Astrocyte (in vitro differentiated cells and primary cell): ENCODE measurements around the gene SLC4A1. TPM values are rescaled to one million over a fixed set of nuclear protein-coding genes. Genes with fewer than 3 reads are reported as not detected.

Source experiments
- DNase-seq: peaks from one replicate; pipeline ENCODE4 v3.0.0-alpha.2; 2010; ENCODE audit warnings: low read depth
- FAIRE-seq: peaks from 2 replicates; lab custom pipeline; 2011; peaks lifted over from hg19 to GRCh38; lab: Jason Lieb, UNC
- H2AFZ ChIP-seq: 2 replicates; pipeline ENCODE4 v1.6.0; 2012; ENCODE audit warnings: low read depth, low read length, inconsistent platforms
- H3K27ac ChIP-seq: 2 replicates; pipeline ENCODE4 v1.5.1; 2011; ENCODE audit warnings: low read depth, low read length, inconsistent platforms
- H3K27me3 ChIP-seq: 2 replicates; pipeline ENCODE4 v1.6.0; 2011; ENCODE audit warnings: low read length, inconsistent platforms; ENCODE audit not compliant: insufficient read depth
- H3K36me3 ChIP-seq: 2 replicates; pipeline ENCODE4 v1.5.1; 2011; ENCODE audit warnings: low read length, inconsistent platforms; ENCODE audit not compliant: insufficient read depth
- H3K4me1 ChIP-seq: 2 replicates; pipeline ENCODE4 v1.5.1; 2011; ENCODE audit warnings: low read length, inconsistent platforms; ENCODE audit not compliant: insufficient read depth
- H3K4me2 ChIP-seq: 2 replicates; pipeline ENCODE4 v1.6.0; 2012; ENCODE audit warnings: low read length, inconsistent platforms
- H3K4me3 ChIP-seq: 2 replicates; pipeline ENCODE4 v1.5.1; 2011; ENCODE audit warnings: low read depth, mild to moderate bottlenecking, low read length, inconsistent platforms; ENCODE audit not compliant: insufficient read depth
- H3K79me2 ChIP-seq: 2 replicates; pipeline ENCODE4 v1.6.0; 2012; ENCODE audit warnings: mild to moderate bottlenecking, low read length, inconsistent platforms; ENCODE audit not compliant: insufficient read depth
- H3K9ac ChIP-seq: 2 replicates; pipeline ENCODE4 v1.6.0; 2012; ENCODE audit warnings: mild to moderate bottlenecking, low read length, inconsistent platforms
- H3K9me3 ChIP-seq: 2 replicates; pipeline ENCODE4 v1.5.1; 2012; ENCODE audit warnings: low read depth, mild to moderate bottlenecking, low read length, inconsistent platforms; ENCODE audit not compliant: insufficient read depth
- H4K20me1 ChIP-seq: 2 replicates; pipeline ENCODE4 v1.6.0; 2012; ENCODE audit warnings: low read length, inconsistent platforms; ENCODE audit not compliant: insufficient read depth
- H3K27ac Mint-ChIP-seq: one replicate; pipeline ENCODE4 v1.8.0; 2021; ENCODE audit warnings: mild to moderate bottlenecking, mixed read lengths; ENCODE audit not compliant: unreplicated experiment
- H3K27me3 Mint-ChIP-seq: one replicate; pipeline ENCODE4 v1.8.0; 2021; ENCODE audit warnings: low read depth, mixed read lengths; ENCODE audit not compliant: unreplicated experiment
- H3K36me3 Mint-ChIP-seq: one replicate; pipeline ENCODE4 v1.8.0; 2021; ENCODE audit warnings: low read depth, mixed read lengths; ENCODE audit not compliant: unreplicated experiment
- H3K4me1 Mint-ChIP-seq: one replicate; pipeline ENCODE4 v1.8.0; 2021; ENCODE audit warnings: low read depth, mixed read lengths; ENCODE audit not compliant: unreplicated experiment
- H3K4me3 Mint-ChIP-seq: one replicate; pipeline ENCODE4 v1.8.0; 2021; ENCODE audit warnings: mild to moderate bottlenecking, moderate library complexity, mixed read lengths; ENCODE audit not compliant: unreplicated experiment
- H3K9me3 Mint-ChIP-seq: one replicate; pipeline ENCODE4 v1.8.0; 2021; ENCODE audit warnings: mild to moderate bottlenecking, mixed read lengths; ENCODE audit not compliant: unreplicated experiment
- EZH2 ChIP-seq: IDR thresholded peaks from 2 replicates; pipeline ENCODE4 v1.6.1; 2012; ENCODE audit warnings: mild to moderate bottlenecking, low read length, inconsistent platforms; ENCODE audit not compliant: insufficient read depth
- total RNA-seq: library from RNA; stranded (reverse); gene quantifications from 2 replicates; pipeline ENCODE4 v1.2.1, GENCODE V29; 2021
- TF ChIP-seq, protein P1 (sequence below): IDR thresholded peaks from 2 replicates; pipeline ENCODE4 v1.5.1; 2011; ENCODE audit warnings: low read depth, mild to moderate bottlenecking, inconsistent platforms, low read length, moderate library complexity; ENCODE audit not compliant: insufficient read depth

Gene SLC4A1
- total RNA-seq, 1 donor from 2014 or later: not detected

GRCh38 chr17:44209786-44210341 lies 58.1 kb downstream of the SLC4A1 start:
- Histone ChIP-seq H3K36me3 (peaks cover 24% of the 10 kb centered on the region), H3K4me1 (peaks cover 18% of the 10 kb centered on the region), H3K27me3 (no peaks in the 10 kb centered on the region), H3K79me2 (peaks cover 9% of the 10 kb centered on the region), H3K9me3 (no peaks in the 10 kb centered on the region), H3K27ac (no peak overlapping the region), H3K4me3 (no peak overlapping the region), H3K4me2 (peak overlapping the region; percentile 54), H2AFZ (no peak overlapping the region), H3K9ac (peak overlapping the region; percentile 34), H4K20me1 (peaks cover 56% of the 10 kb centered on the region)
- Mint-ChIP-seq H3K36me3 (peaks cover 26% of the 10 kb centered on the region), H3K27me3 (no peaks in the 10 kb centered on the region), H3K4me1 (peaks cover 2% of the 10 kb centered on the region), H3K27ac (no peak overlapping the region), H3K9me3 (no peaks in the 10 kb centered on the region), H3K4me3 (no peak overlapping the region)
- no peak for TF ChIP-seq EZH2
- TF ChIP-seq, protein P1, sequence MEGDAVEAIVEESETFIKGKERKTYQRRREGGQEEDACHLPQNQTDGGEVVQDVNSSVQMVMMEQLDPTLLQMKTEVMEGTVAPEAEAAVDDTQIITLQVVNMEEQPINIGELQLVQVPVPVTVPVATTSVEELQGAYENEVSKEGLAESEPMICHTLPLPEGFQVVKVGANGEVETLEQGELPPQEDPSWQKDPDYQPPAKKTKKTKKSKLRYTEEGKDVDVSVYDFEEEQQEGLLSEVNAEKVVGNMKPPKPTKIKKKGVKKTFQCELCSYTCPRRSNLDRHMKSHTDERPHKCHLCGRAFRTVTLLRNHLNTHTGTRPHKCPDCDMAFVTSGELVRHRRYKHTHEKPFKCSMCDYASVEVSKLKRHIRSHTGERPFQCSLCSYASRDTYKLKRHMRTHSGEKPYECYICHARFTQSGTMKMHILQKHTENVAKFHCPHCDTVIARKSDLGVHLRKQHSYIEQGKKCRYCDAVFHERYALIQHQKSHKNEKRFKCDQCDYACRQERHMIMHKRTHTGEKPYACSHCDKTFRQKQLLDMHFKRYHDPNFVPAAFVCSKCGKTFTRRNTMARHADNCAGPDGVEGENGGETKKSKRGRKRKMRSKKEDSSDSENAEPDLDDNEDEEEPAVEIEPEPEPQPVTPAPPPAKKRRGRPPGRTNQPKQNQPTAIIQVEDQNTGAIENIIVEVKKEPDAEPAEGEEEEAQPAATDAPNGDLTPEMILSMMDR: no peak
- FAIRE-seq: no peak
- no peak for DNase-seq

DNA sequence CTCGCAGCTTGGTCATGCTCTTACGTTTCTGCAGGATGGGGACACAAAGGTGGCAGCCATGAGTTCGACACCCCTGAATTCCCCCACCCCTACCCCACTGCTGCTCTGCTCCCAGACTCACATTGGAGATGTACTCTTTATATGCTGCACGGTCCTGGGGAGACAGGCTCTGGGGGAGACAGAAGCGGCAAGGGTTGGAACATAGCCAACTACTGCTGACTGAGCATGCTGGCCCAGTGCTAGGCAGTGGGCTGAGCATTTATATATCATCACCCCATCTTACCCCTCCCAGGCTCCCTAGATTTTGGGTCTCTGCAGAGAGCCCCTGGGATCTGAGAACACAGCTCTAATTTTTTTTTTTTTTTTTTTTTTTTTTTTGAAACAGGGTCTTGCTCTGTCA lies 60.2 kb downstream of the SLC4A1 start:
- peaks cover 9% of the 10 kb centered on the region for H3K79me2 ChIP-seq
- H3K27ac ChIP-seq: no peak overlapping the region
- H3K9ac ChIP-seq: no peak overlapping the region
- H4K20me1 ChIP-seq: peaks cover 39% of the 10 kb centered on the region
- Mint-ChIP-seq H3K36me3 (peaks cover 12% of the 10 kb centered on the region), H3K9me3 (no peaks in the 10 kb centered on the region), H3K4me1 (peaks cover 7% of the 10 kb centered on the region), H3K4me3 (no peak overlapping the region), H3K27me3 (no peaks in the 10 kb centered on the region), H3K27ac (no peak overlapping the region)
- H3K36me3 ChIP-seq: peaks cover 21% of the 10 kb centered on the region
- no peak for DNase-seq
- H3K4me2 ChIP-seq: no peak overlapping the region
- no peaks in the 10 kb centered on the region for H3K9me3 ChIP-seq
- no peak overlapping the region for H2AFZ ChIP-seq
- H3K27me3 ChIP-seq: no peaks in the 10 kb centered on the region
- no peak overlapping the region for H3K4me3 ChIP-seq
- TF ChIP-seq, protein P1: no peak
- no peak for TF ChIP-seq EZH2
- peaks cover 29% of the 10 kb centered on the region for H3K4me1 ChIP-seq
- no peak for FAIRE-seq

DNA sequence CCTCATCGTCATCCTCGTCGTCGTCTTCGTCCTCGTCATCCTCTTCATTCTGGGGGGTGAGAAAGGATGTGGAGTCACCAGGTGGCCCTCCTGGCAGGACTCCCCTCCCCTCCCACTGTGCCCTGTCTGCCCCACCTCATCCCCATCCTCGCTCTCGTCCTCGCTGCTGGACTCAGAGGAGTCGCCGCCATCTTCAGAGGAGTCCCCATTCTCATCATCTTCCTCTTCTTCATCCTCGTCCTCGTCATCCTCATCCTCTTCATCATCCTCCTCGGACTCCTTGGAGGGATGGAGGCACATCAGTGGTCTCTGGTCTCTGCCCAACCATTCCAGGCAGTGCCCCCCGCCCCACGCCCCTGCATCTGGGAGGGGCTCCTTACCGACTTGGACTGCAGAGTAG lies 60.6 kb downstream of the SLC4A1 start:
- H3K4me3 Mint-ChIP-seq: no peak overlapping the region
- no peaks in the 10 kb centered on the region for H3K9me3 Mint-ChIP-seq
- DNase-seq (no peak), FAIRE-seq (no peak)
- H3K27ac Mint-ChIP-seq: no peak overlapping the region
- H3K27ac ChIP-seq: no peak overlapping the region
- H3K4me1 Mint-ChIP-seq: peaks cover 7% of the 10 kb centered on the region
- H3K4me2 ChIP-seq: no peak overlapping the region
- H3K36me3 Mint-ChIP-seq: peaks cover 11% of the 10 kb centered on the region
- TF ChIP-seq EZH2: no peak
- TF ChIP-seq, protein P1: no peak
- peaks cover 29% of the 10 kb centered on the region for H3K4me1 ChIP-seq
- H3K27me3 Mint-ChIP-seq: no peaks in the 10 kb centered on the region
- no peak overlapping the region for H3K9ac ChIP-seq
- peaks cover 9% of the 10 kb centered on the region for H3K79me2 ChIP-seq
- no peak overlapping the region for H3K4me3 ChIP-seq
- H3K27me3 ChIP-seq: no peaks in the 10 kb centered on the region
- no peaks in the 10 kb centered on the region for H3K9me3 ChIP-seq
- peaks cover 39% of the 10 kb centered on the region for H4K20me1 ChIP-seq
- no peak overlapping the region for H2AFZ ChIP-seq
- peaks cover 21% of the 10 kb centered on the region for H3K36me3 ChIP-seq
